HG02623 (cell line): ENCODE results near the gene NTF3.

ENCODE experiments used
- ATAC-seq: cut with Tn5 transposase; IDR thresholded peaks from one replicate; pipeline ENCODE4 v1.9.1; 2021; ENCODE audit warnings: moderate library complexity; ENCODE audit not compliant: unreplicated experiment

NTF3 gene

GRCh38 chr12:5432011-5432400 is at the start of gene NTF3:
NTF3 (plus strand) TSS chr12:5432108; CDS start chr12:5432325, 217 bp downstream.
- no peak for ATAC-seq

- no peak for ATAC-seq
These were observed 47.9 kb upstream of the NTF3 start for GRCh38 chr12:5384015-5384414.

GRCh38 chr12:5388581-5389535 is 43.0 kb upstream of the NTF3 start:
- no peak for ATAC-seq

GRCh38 chr12:5390174-5390799 is 41.6 kb upstream of the NTF3 start:
- ATAC-seq: no peak

- ATAC-seq: no peak
These were observed 40.3 kb upstream of the NTF3 start for GRCh38 chr12:5391653-5392052.

GRCh38 chr12:5392961-5393360 is 38.9 kb upstream of the NTF3 start:
- no peak for ATAC-seq

GRCh38 chr12:5395443-5396271 is 36.3 kb upstream of the NTF3 start:
- no peak for ATAC-seq

GRCh38 chr12:5396541-5396940 is 35.4 kb upstream of the NTF3 start:
- ATAC-seq: no peak

- ATAC-seq: no peak
These were observed 32.6 kb upstream of the NTF3 start for GRCh38 chr12:5399266-5399665.

- no peak for ATAC-seq
These were observed 29.6 kb upstream of the NTF3 start for GRCh38 chr12:5402009-5402935.

- ATAC-seq: no peak
These were observed 28.5 kb upstream of the NTF3 start for GRCh38 chr12:5403411-5403810.

- ATAC-seq: no peak
These were observed 24.7 kb upstream of the NTF3 start for GRCh38 chr12:5407034-5407856.

GRCh38 chr12:5409619-5410018 is 22.3 kb upstream of the NTF3 start:
- no peak for ATAC-seq

GRCh38 chr12:5416571-5416970 is 15.3 kb upstream of the NTF3 start:
- no peak for ATAC-seq

- no peak for ATAC-seq
These were observed 14.4 kb upstream of the NTF3 start for GRCh38 chr12:5417500-5417899.

- no peak for ATAC-seq
These were observed 3.3 kb upstream of the NTF3 start for GRCh38 chr12:5428332-5429221.

GRCh38 chr12:5429741-5430557 is 2.0 kb upstream of the NTF3 start:
- ATAC-seq: no peak
